Adrenal gland (tissue), 12 donors: ENCODE results near the gene PNPLA3. TPM values are rescaled to one million over a fixed set of nuclear protein-coding genes. Genes with fewer than 3 reads are reported as not detected.

Source experiments
- DNase-seq, 7 donors: peaks; one replicate each; pipeline ENCODE4 v3.0.0-alpha.2; 2019 to 2020
- H3K27ac ChIP-seq, 5 donors: fragments of 200-600 bp; sonication (generic) in 4 of 5; 1 replicate in 3 of 5; 2 replicates in 2 of 5; pipeline versions ENCODE4 v1.5.1 to v1.8.0; 2016 to 2020; ENCODE audit warnings: mild to moderate bottlenecking in 1 of 5
- H3K27me3 ChIP-seq: fragments of 200-600 bp; 2 replicates; pipeline ENCODE4 v1.8.0; 2021
- H3K36me3 ChIP-seq, 2 donors: fragments of 200-600 bp; replicated peaks in 1 of 2; 1 replicate in 1 of 2; 2 replicates in 1 of 2; pipeline versions ENCODE4 v1.5.1 to v1.8.0; 2018 to 2022
- H3K4me1 ChIP-seq, 2 donors: fragments of 200-600 bp; replicated peaks in 1 of 2; 1 replicate in 1 of 2; 2 replicates in 1 of 2; pipeline versions ENCODE4 v1.5.1 to v1.8.0; 2018 to 2021
- H3K4me3 ChIP-seq, 4 donors: fragments of 200-600 bp; sonication (generic) in 3 of 4; one replicate each; pipeline ENCODE4 v1.5.1; 2016 to 2018
- H3K9me3 ChIP-seq, 3 donors: fragments of 200-600 bp; sonication (generic) in 1 of 3; replicated peaks in 1 of 3; 1 replicate in 2 of 3; 2 replicates in 1 of 3; pipeline versions ENCODE4 v1.5.1 to v1.8.0; 2016 to 2021
- CTCF ChIP-seq, 6 experiments: fragments of 450-650 bp in 4 of 6; fragments of 200-600 bp in 2 of 6; sonication (generic) in 1 of 6; IDR thresholded peaks; 1 replicate in 5 of 6; 2 replicates in 1 of 6; pipeline versions ENCODE4 v1.5.1 to v1.8.0; 2016 to 2021; ENCODE audit warnings: antibody characterized with exemption in 6 of 6, mild to moderate bottlenecking in 2 of 6, moderate library complexity in 1 of 6
- POLR2A ChIP-seq, 2 donors: fragments of 450-650 bp; IDR thresholded peaks; one replicate each; pipeline ENCODE4 v1.6.1; 2017; ENCODE audit warnings: antibody characterized with exemption in 2 of 2, mild to moderate bottlenecking in 2 of 2, moderate library complexity in 1 of 2
- WGBS, 4 donors: extraction: QIAGEN DNeasy Blood & Tissue Kit in 2 of 4; methylation state at CpG; one replicate each; pipeline versions ENCODE4 v1.1.5 to v1.1.7; 2013 to 2017; 5-methylcytosine and 5-hydroxymethylcytosine counted together
- intact Hi-C, 2 donors: fragments of 100-400 bp; cut with DNase I; formaldehyde crosslinking; loops; one replicate each; pipeline versions ENCODE4 v1.14.1 to v1.15.0; 2022 to 2023
- polyA plus RNA-seq, 3 donors: library from polyadenylated mRNA; stranded (reverse); fragments of 200-250 nt in 2 of 3; fragments of 350-450 nt in 1 of 3; fragmentation: Illumina TruSeq in 1 of 3; extraction: RNeasy Lipid Tissue Mini Kit (QIAGEN cat#74804) in 1 of 3; gene quantifications; one replicate each; pipeline ENCODE4 v1.2.3, GENCODE V29; 2013 to 2014
- total RNA-seq, 9 donors: library from RNA; depleted of rRNA in 4 of 9; stranded (reverse); fragments of >200 nt in 4 of 9; fragments of 120-200 nt in 1 of 9; fragmentation: NEBNext Ultra II Directional in 1 of 9; extraction: Animal tissue kit (Norgen Biotek cat#: 25700) in 1 of 9; gene quantifications; one replicate each; pipeline versions ENCODE4 v1.1.0 to v1.2.4, GENCODE V29; 2013 to 2023
- donor health status: healthy with polysubstance abuse.
- donor health status: Bipolar disorder and iron deficiency.
- donor health status: DM: yes; HTN: yes; CAD: no.
- donor health status: DM: no; HTN: no; CAD: no.
- donor health status: DM: no; HTN: no; CAD: no.
- donor health status: DM: yes; HTN: yes; CAD: no.

PNPLA3 gene
- total and polyA plus RNA-seq, 12 donors: 0.15 to 4.4 (median 0.42) TPM; not detected in 1

GRCh38 chr22:43955040-43955882 is 31.7 kb downstream of the PNPLA3 start, which contains the start of gene SAMM50:
Gene SAMM50, plus strand, starts transcription at chr22:43955442. Its CDS starts 136 bp downstream, at chr22:43955578.
- Histone ChIP-seq H3K4me3 (peak within 1 kb of the TSS; percentile 11 to 95 (median 53)), H3K27ac (peak within 1 kb of the TSS in 4 of 5 donors; percentile 78 to 96 (median 84)), H3K4me1 (peaks cover 23 to 33% of the 10 kb centered on the region in 2 donors), H3K27me3 (no peaks in the 10 kb centered on the region), H3K9me3 (no peaks in the 10 kb centered on the region), H3K36me3 (no peaks in the 10 kb centered on the region)
- intact Hi-C loops: no loop called here
- WGBS, 4 donors: 0 to 1% (median 0%) methylated on average over 25 to 74 of the region's 74 CpGs
- TF ChIP-seq CTCF (IDR thresholded peaks at IDR 0.05) (peak in 1 of 6 experiments; percentile 7), POLR2A (IDR thresholded peaks at IDR 0.05) (peak; percentile 12 to 72)
- peak; percentile 89 to 96 (median 94) for DNase-seq

DNA sequence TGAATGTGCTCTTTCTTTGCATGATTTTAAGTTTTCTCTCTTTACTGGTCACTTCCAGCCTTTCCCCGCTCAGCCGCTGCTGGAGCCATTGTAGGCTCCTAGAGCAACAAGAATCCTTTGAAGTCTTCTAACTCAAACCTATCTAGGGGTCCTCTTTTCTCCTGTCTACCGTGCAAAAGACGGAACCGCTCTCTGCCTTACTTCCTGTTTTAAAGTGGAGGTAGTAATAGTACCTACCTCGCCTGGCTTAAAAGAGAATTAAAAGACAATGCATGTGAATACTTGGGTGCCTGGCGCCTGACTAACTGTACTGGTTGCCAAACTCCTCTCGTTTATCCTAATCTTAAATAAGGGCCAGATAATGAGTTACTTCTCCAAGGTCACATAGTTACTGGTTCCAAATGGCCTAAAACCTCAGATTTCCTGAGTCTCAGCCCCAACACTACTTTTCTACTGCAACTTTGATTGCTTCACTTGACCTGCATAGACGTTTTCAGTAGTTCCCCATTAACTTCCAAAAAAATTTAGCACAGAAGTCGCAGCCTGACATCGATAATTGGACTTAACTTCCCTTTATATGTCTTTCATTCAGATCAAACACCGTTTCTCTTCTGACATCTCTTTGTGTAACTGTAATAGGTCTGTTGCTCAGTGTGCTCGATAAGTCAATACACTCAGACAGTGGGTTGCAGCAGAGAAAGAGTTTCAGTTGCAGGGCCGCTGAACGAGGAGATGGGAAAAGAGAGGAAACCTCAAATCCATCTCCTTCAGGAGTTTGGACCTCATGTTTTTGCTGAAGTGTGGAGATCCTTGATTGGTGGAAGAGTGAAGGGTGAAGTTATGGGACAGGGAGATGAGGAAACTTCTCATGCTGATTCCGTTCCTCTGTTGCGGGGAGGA is 32.5 kb downstream of the PNPLA3 start:
- 36 to 38% (median 37%) methylated on average over 17 of the region's 17 CpGs for WGBS, 4 donors
- intact Hi-C loops: no loop called here
- peak in 2 of 7 donors; percentile 20 to 22 for DNase-seq
- TF ChIP-seq CTCF (IDR thresholded peaks at IDR 0.05): no peak
- no peak for TF ChIP-seq POLR2A (IDR thresholded peaks at IDR 0.05)
- Histone ChIP-seq H3K27me3 (no peaks in the 10 kb centered on the region), H3K36me3 (no peaks in the 10 kb centered on the region), H3K4me1 (peaks cover 23 to 33% of the 10 kb centered on the region in 2 donors), H3K27ac (peak overlapping the region in 4 of 5 donors; percentile 78 to 96 (median 84)), H3K9me3 (no peaks in the 10 kb centered on the region), H3K4me3 (peak overlapping the region; percentile 11 to 95 (median 53))

DNA sequence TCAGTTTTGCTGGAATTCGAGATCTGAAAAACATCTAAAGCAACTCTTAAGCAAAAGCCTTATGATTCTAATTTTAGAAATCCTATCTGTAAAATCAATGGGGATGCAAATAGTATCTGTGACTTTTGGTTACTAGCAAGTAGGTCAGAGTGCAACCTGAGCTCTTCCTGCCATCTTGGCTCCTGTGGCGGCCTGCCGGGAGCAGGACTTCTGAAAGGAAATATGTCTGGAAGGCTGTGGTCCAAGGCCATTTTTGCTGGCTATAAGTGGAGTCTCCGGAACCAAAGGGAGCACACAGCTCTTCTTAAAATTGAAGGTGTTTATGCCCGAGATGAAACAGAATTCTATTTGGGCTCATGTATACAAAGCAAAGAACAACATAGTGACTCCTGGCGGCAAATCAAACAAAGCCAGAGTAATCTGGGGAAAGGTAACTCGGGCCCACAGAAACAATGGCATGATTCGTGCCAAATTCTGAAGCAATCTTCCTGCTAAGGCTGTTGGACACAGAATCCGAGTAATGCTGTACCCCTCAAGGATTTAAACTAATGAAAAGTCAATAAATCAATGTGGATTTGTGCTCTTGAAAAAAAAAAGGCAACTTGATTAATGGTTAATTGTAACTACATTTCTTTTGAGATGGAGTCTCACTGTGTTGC is 33.3 kb downstream of the PNPLA3 start:
- Histone ChIP-seq H3K4me3 (peak overlapping the region in 1 of 4 donors; percentile 95), H3K27me3 (no peaks in the 10 kb centered on the region), H3K9me3 (no peaks in the 10 kb centered on the region), H3K36me3 (no peaks in the 10 kb centered on the region), H3K4me1 (peaks cover 23 to 33% of the 10 kb centered on the region in 2 donors), H3K27ac (peak overlapping the region in 2 of 5 donors; percentile 89 to 96)
- peak in 1 of 7 donors; percentile 12 for DNase-seq
- TF ChIP-seq CTCF (IDR thresholded peaks at IDR 0.05) (no peak), POLR2A (IDR thresholded peaks at IDR 0.05) (no peak)
- 51 to 61% (median 56%) methylated on average over 9 of the region's 9 CpGs for WGBS, 4 donors
- intact Hi-C loops: no loop called here
